Activated CD8-positive, alpha-beta T cell treated with anti-CD3 and anti-CD28 coated beads for 36 hours (primary cell): Measurements from ENCODE around the gene IL32. TPM values are rescaled to one million over a fixed set of nuclear protein-coding genes. Genes with fewer than 3 reads are reported as not detected.

Experiments
- ATAC-seq: fragments of 200-7000 bp; cut with Tn5 transposase; one replicate; pipeline ENCODE4 v1.10.0; 2021; ENCODE audit warnings: mild to moderate bottlenecking, moderate library complexity
- CTCF ChIA-PET: fragments of 350-600 bp; sonication (Branson Sonifier 250); formaldehyde crosslinking; loops from one replicate; lab custom pipeline; 2021; ENCODE audit warnings: antibody characterized with exemption; lab: Charles Lee
- POLR2A ChIA-PET: fragments of 350-600 bp; sonication (Branson Sonifier 250); formaldehyde crosslinking; loops from one replicate; lab custom pipeline; 2021; ENCODE audit warnings: antibody characterized with exemption; lab: Charles Lee
- DNase-seq: peaks from one replicate; pipeline ENCODE4 v3.0.0-alpha.2; 2020
- H3K27ac Mint-ChIP-seq: one replicate; pipeline ENCODE4 v1.8.0; 2021; ENCODE audit warnings: mild to moderate bottlenecking, mixed read lengths
- H3K27me3 Mint-ChIP-seq: one replicate; pipeline ENCODE4 v1.8.0; 2021; ENCODE audit warnings: mixed read lengths
- H3K36me3 Mint-ChIP-seq: one replicate; pipeline ENCODE4 v1.8.0; 2021; ENCODE audit warnings: low read depth, mixed read lengths
- H3K4me1 Mint-ChIP-seq: one replicate; pipeline ENCODE4 v1.8.0; 2021; ENCODE audit warnings: low read depth, mixed read lengths
- H3K4me3 Mint-ChIP-seq: one replicate; pipeline ENCODE4 v1.8.0; 2021; ENCODE audit warnings: mild to moderate bottlenecking, moderate library complexity, mixed read lengths
- H3K9me3 Mint-ChIP-seq: one replicate; pipeline ENCODE4 v1.8.0; 2021; ENCODE audit warnings: mixed read lengths
- intact Hi-C: fragments of 100-400 bp; cut with micrococcal nuclease; formaldehyde crosslinking; loops from one replicate; pipeline ENCODE4 v1.10.0; 2022
- total RNA-seq, 2 experiments: library from RNA; stranded (reverse); gene quantifications; one replicate each; pipeline ENCODE4 v1.2.3, GENCODE V29; 2021
- TF ChIP-seq, protein P1 (sequence below): fragments of 200-600 bp; IDR thresholded peaks from one replicate; pipeline ENCODE4 v1.8.0; 2022; ENCODE audit warnings: antibody characterized with exemption, mild to moderate bottlenecking

Gene IL32
- total RNA-seq, 2 experiments from 2014 or later = 971 to 974 TPM

- no peaks in the 10 kb centered on the region for H3K9me3 Mint-ChIP-seq
- H3K4me3 Mint-ChIP-seq = no peak overlapping the region
- TF ChIP-seq, protein P1, sequence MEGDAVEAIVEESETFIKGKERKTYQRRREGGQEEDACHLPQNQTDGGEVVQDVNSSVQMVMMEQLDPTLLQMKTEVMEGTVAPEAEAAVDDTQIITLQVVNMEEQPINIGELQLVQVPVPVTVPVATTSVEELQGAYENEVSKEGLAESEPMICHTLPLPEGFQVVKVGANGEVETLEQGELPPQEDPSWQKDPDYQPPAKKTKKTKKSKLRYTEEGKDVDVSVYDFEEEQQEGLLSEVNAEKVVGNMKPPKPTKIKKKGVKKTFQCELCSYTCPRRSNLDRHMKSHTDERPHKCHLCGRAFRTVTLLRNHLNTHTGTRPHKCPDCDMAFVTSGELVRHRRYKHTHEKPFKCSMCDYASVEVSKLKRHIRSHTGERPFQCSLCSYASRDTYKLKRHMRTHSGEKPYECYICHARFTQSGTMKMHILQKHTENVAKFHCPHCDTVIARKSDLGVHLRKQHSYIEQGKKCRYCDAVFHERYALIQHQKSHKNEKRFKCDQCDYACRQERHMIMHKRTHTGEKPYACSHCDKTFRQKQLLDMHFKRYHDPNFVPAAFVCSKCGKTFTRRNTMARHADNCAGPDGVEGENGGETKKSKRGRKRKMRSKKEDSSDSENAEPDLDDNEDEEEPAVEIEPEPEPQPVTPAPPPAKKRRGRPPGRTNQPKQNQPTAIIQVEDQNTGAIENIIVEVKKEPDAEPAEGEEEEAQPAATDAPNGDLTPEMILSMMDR = no peak
- ChIA-PET POLR2A (interaction anchor here (1.8 kb wide), 1 partner anchor 15 kb away, joined by 7 read pairs; no protein-coding TSS in a partner anchor), CTCF (interaction anchor here (1.0 to 14.0 kb wide), 6 partner anchors 12 to 66 kb away, joined by 4 to 288 read pairs (median 7); no protein-coding TSS in a partner anchor)
- intact Hi-C loops = no loop called here
- peaks cover 23% of the 10 kb centered on the region for H3K36me3 Mint-ChIP-seq
- no peak overlapping the region for H3K27ac Mint-ChIP-seq
- no peaks in the 10 kb centered on the region for H3K27me3 Mint-ChIP-seq
- H3K4me1 Mint-ChIP-seq = peaks cover 46% of the 10 kb centered on the region
- DNase-seq = no peak
- ATAC-seq = no peak
Measured at GRCh38 chr16:3062553-3062952, 2.9 kb upstream of the IL32 start.

DNA sequence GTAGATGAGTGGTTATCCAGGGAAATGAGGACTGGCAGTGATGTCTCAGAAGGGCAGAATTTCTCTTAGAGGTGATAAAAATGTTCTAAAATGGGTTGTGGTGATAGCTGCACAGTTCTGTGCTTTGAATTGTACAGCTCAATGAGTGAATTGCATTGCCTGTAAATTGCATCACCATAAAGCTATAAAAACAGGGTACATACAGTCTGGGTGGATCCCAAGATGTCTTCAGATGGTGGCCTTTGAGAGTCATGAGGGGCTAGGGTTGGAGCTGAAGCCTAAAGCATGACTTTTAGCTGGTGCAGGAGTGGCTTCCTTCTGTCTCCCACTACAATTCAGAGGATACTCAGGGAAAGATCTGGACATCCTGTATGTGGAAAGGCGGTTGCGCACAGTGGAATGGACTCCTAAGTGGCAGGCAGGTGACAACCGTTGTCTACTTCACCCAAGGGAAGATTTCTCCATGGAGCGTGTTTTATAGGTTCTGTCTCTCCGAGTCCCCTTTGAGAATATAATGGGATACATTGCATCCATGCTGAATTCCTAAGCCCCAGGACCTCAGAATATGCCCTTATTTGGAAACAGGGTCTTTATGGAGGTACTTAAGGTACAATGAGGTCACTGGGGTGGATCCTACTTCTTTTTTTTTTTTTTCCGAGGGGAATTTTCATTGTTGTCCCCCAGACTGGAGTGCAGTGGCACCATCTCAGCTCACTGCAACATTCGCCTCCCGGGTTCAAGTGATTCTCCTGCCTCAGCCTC is 1.6 kb upstream of the IL32 start:
- POLR2A ChIA-PET = interaction anchor here (0.6 to 1.8 kb wide), 7 partner anchors 16 to 65 kb away, joined by 3 to 7 read pairs (median 3); no protein-coding TSS in a partner anchor
- Mint-ChIP-seq H3K27ac (peak overlapping the region; percentile 99), H3K27me3 (no peaks in the 10 kb centered on the region), H3K4me3 (peak overlapping the region; percentile 97), H3K9me3 (no peaks in the 10 kb centered on the region), H3K36me3 (peaks cover 33% of the 10 kb centered on the region), H3K4me1 (peaks cover 55% of the 10 kb centered on the region)
- CTCF ChIA-PET = interaction anchor here (1.0 to 14.0 kb wide), 10 partner anchors 11 to 102 kb away, joined by 3 to 288 read pairs (median 5); no protein-coding TSS in a partner anchor
- ATAC-seq (no peak), DNase-seq (no peak)
- TF ChIP-seq, protein P1 = no peak
- intact Hi-C loops = no loop called here

- CTCF ChIA-PET = interaction anchor here (0.6 to 14.0 kb wide), 8 partner anchors 9 to 102 kb away, joined by 3 to 288 read pairs (median 3); no protein-coding TSS in a partner anchor
- Mint-ChIP-seq H3K4me3 (peak overlapping the region; percentile 97), H3K36me3 (peaks cover 48% of the 10 kb centered on the region), H3K4me1 (peaks cover 57% of the 10 kb centered on the region), H3K27me3 (no peaks in the 10 kb centered on the region), H3K9me3 (no peaks in the 10 kb centered on the region), H3K27ac (peak overlapping the region; percentile 99)
- intact Hi-C loops = no loop called here
- POLR2A ChIA-PET = interaction anchor here (0.8 to 4.0 kb wide), 7 partner anchors 10 to 106 kb away, joined by 3 to 49 read pairs (median 5); partner anchors contain the start of gene ZNF213
- ATAC-seq = peak; percentile 13
- TF ChIP-seq, protein P1 = no peak
- peak; percentile 45 for DNase-seq
Measured at GRCh38 chr16:3065742-3066439, 451 bp downstream of the IL32 start.

GRCh38 chr16:3066440-3066748 is 954 bp downstream of the IL32 start:
- Mint-ChIP-seq H3K27me3 (no peaks in the 10 kb centered on the region), H3K27ac (peak overlapping the region; percentile 99), H3K9me3 (no peaks in the 10 kb centered on the region), H3K4me3 (peak overlapping the region; percentile 97), H3K36me3 (peaks cover 48% of the 10 kb centered on the region), H3K4me1 (peaks cover 62% of the 10 kb centered on the region)
- TF ChIP-seq, protein P1 = no peak
- POLR2A ChIA-PET = interaction anchor here (0.8 to 4.0 kb wide), 6 partner anchors 10 to 106 kb away, joined by 3 to 49 read pairs (median 5); no protein-coding TSS in a partner anchor
- ATAC-seq = no peak
- no peak for DNase-seq
- CTCF ChIA-PET = interaction anchor here (0.7 to 14.0 kb wide), 3 partner anchors 34 to 68 kb away, joined by 3 to 288 read pairs (median 4); no protein-coding TSS in a partner anchor
- intact Hi-C loops = no loop called here
